WTC11 (cell line): ENCODE measurements around the gene TYMS.

Source experiments
- CTCF ChIP-seq: fragments of 200-600 bp; IDR thresholded peaks from 2 replicates; pipeline ENCODE4 v1.8.0; 2022; ENCODE audit warnings: antibody characterized with exemption
- ETV6 ChIP-seq: sonication (generic); formaldehyde crosslinking; IDR thresholded peaks from 2 replicates; pipeline ENCODE4 v1.8.1; 2022; ENCODE audit warnings: mild to moderate bottlenecking, missing genetic modification reagents
- FOXP1 ChIP-seq: sonication (generic); formaldehyde crosslinking; IDR thresholded peaks from 2 replicates; pipeline ENCODE4 v1.8.0; 2022; ENCODE audit warnings: missing genetic modification reagents, mild to moderate bottlenecking, moderate library complexity, borderline replicate concordance
- JUN ChIP-seq: sonication (generic); formaldehyde crosslinking; IDR thresholded peaks from 2 replicates; pipeline ENCODE4 v1.8.0; 2023; ENCODE audit warnings: mild to moderate bottlenecking, missing genetic modification reagents
- ZNF425 ChIP-seq: fragments of 250-450 bp; sonication (Bioruptor Pico); conservative IDR thresholded peaks from 2 replicates; pipeline ENCODE4 v1.9.0; 2021; ENCODE audit warnings: mild to moderate bottlenecking

DNA sequence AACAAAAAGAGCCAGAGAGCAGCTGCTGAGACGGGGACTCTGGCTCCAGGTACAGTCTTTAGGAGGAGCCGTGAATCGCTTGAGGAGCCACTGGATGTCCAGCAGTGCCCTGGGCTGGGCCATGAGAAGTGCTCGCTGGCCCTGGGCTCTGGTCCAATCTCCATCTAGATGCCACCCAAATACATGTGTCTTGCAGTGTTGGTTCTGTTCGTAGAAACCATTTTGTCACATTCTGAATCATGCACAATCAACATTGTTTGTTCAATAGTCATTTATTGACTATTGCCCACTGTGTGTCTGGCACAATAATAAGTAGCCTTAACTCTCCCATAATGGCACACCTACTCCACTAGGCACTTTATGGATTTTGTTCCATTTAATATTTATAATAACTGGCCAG, 26.1 kb downstream of the TYMS start:
- TF ChIP-seq CTCF (no peak), JUN (CRISPR knock-in tag) (no peak), ZNF425 (CRISPR knock-in tag) (no peak), ETV6 (no peak), FOXP1 (CRISPR knock-in tag) (no peak)
